HG03521 (cell line): ENCODE measurements around the gene COTL1.
"Not testable (repeated sequence)": the region's sequence is repeated elsewhere in the genome, so short reads cannot be mapped to it uniquely, and the experiment has no call there.

Experiments
- ATAC-seq: cut with Tn5 transposase; IDR thresholded peaks from one replicate; pipeline ENCODE4 v1.9.1; 2021; ENCODE audit warnings: mild to moderate bottlenecking, moderate library complexity; ENCODE audit not compliant: unreplicated experiment

Gene COTL1

GRCh38 chr16:84643674-84644073 lies 25.8 kb upstream of the COTL1 start:
- ATAC-seq: no peak

DNA sequence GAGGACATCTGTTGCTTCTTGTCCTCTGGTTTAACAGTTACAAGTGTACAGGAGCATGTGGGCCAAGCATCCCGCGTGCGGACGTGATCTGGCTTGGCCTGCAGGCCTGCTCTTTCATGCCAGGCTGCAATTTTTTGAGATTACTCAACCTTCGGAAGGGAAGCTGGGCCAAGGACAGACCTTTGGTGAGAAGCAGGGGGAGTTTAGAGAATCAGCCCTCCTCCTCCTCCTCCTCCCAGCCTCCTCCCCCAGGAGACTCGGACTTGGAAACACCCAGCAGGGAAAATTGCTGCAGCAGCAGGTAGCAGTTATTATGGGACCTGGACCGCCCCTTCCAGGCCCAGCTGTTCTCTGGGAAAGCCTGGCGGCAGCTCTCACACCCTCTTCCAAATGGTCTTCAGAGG lies 25.3 kb upstream of the COTL1 start:
- ATAC-seq: no peak

DNA sequence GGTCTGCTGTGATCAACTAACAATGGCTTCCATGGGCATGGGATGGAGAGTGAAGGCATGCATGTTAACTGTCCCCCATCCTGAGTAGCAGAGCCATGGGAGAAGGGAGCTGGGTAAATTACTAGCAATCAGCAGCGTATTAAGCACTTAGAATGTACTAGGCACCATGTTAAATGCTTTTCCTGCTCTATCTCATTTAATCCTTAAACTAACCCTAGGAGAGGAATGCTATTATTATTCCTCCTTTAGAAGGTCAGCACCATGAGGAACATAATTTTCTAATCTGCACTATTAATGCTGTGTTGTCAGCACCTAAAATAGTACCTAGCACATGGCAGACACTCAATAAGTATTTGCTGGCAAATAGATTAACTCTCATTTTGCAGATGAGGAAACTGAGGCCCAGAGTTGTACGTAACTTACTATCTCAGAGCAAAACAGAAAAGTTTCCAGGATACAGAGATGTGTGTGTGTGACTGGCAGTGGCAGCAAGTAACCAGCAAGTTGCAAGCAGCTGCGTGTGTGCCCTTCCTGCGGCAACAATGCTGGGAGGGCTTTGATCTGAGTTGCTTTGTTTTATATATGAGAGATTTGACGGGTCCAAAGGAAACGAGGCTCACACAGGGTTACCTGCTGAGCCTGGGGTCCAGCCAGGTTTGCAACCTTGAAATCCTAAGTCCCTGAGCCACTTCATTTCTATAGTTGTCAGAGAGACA lies 23.9 kb upstream of the COTL1 start:
- peak; percentile 4 for ATAC-seq

DNA sequence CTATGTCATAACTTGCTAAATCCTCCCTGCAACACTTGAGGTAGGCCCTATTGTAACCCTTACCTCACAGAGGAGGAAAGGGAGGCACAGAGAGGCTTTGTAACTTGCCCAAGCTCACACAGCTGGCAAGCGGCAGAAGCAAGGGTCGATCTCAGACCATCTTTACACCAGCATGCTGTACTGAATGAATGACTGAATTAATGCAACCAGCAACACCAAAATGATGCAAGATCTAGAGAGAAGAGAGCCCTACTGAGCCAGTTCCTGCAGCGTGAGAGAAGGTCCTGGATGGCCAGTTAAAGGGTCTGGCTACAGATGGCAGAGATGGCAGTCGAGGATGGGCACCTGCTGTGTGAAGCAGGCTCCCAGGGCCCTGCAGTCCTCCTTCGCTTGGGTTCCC lies 22.3 kb upstream of the COTL1 start:
- ATAC-seq: no peak

DNA sequence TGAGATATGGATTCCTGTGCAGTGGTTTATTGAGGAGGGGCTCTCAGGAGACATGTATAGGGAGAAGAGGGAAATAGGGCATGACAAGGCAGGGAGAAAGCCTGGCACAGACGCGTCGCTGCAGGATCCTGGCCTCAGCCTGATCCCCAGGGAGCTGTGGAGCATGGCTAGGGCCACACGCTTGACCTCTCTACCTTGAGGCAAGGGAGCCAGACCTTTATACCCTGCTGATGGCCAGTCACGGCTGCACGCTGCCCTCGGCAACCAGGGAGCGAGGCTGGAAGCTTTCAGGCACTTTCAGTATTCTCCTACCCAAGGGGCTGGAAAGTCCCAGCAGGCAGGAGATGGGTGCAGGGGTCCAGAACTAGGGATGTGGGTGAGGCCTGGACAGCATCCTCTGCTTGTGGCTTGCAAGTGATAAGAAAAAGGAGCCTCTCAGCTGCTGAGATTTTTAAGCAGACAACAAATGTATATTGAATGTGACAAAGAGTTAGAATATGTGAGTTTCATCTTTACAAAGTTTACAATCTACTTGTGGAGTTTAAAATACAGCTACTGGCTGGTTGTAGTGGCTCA lies 20.4 kb upstream of the COTL1 start:
- no peak for ATAC-seq

DNA sequence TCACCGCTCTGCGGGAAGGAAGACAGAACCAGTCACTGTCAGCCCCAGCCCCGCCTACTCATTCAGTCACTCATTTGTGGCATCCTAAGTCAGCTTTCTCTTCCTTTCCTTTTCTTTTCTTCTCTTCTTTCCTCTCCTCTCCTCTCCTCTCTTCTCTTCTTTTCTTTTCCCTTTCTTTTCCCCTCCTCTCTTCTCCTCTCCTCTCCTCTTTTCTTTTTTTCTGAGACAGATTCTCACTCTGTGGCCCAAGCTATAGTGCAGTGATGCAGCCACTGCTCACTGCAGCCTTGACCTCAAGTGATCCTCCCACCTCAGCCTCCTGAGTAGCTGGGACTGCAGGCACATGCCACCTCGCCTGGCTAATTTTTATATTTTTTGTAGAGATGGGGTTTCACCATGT lies 19.8 kb upstream of the COTL1 start:
- no peak for ATAC-seq

DNA sequence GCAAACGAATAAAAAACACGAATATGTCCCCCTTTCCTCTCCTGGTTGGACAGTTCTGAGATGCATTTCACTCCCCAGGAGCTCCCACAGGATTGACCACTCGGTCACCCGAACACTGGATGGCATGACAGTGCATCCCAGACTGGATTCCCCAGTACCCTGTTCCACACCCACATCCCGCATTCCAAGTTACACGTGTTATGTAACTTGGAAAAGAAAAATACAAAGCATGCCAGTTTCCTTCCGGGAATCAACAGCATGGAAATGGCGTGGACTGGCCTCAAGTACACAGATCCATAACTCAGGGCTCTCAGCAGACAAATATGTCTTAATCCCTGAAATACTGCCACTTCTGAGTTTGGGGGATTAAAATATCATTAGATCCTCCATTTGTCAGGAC lies 17.8 kb upstream of the COTL1 start:
- ATAC-seq: no peak

DNA sequence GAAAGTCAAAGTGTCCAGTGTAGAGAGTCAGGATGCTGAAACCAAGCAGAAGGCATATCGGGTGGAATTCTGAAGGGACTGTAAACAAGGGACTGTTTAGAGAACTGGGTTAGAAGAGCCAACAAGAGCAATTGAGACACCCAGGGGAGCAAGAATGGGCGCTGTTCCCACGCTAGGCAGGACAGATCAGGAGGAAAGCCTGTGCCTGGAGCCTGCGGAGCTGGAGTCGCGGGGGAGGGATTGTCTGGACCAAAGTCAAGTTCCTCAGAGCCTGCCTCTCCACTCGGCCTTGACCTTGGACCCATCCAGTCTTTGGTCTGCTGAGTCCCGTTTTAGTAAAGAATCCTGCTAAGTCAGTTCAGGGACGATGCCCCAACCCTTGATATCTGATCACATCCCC lies 15.7 kb upstream of the COTL1 start:
- ATAC-seq: no peak

GRCh38 chr16:84632862-84633261 lies 15.0 kb upstream of the COTL1 start:
- not testable (repeated sequence) for ATAC-seq

GRCh38 chr16:84631886-84632285 lies 14.0 kb upstream of the COTL1 start:
- no peak for ATAC-seq

- ATAC-seq: no peak
These were observed 13.2 kb upstream of the COTL1 start for GRCh38 chr16:84631153-84631466.

GRCh38 chr16:84630446-84631152 lies 12.7 kb upstream of the COTL1 start:
- ATAC-seq: no peak

DNA sequence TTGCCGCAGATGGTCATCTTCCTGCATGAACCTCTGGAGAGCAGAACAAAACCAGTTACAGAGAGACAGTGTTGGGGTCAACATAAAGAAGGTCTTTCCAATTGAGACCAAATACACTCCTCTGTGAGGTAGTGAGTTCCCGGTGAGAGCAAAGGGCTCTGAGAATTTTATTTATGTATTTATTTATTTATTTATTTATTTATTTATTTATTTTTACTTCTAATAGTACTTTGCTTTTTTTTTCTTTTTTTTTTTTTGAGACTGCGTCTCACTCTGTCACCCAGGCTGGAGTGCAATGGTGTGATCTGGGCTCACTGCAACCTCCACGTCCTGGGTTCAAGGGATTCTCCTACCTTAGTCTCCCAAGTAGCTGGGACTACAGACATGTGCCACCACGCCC lies 12.1 kb upstream of the COTL1 start:
- ATAC-seq: no peak

- no peak for ATAC-seq
These were observed 11.7 kb upstream of the COTL1 start for GRCh38 chr16:84629580-84629979.

DNA sequence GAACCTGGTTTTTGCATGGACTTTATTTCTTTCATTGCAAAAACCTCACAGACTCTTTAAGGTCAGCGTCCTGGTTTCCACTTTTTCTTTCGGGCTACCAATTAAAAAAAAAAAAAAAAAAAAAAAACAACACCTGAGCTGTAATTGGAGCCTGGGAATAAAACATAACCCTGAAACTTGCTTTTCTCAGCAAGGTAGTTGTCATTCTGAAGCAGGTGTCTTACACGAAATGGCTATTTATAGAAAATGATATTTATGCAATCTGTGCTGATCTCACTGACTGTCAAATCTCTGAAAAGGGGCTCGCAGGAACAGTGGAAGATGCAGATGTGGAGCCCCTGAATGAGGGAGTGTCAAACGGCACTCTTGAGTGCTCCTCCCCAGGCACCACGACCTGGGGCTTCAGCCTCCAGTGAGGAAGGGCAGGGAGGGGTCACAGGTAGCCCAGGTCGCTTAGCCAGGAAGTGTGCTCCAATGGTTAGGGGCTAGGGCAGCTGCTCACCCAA lies 10.4 kb upstream of the COTL1 start:
- no peak for ATAC-seq

GRCh38 chr16:84625556-84625955 lies 7.7 kb upstream of the COTL1 start:
- no peak for ATAC-seq

- not testable (repeated sequence) for ATAC-seq
These were observed 3.0 kb upstream of the COTL1 start for GRCh38 chr16:84620913-84621312.

- no peak for ATAC-seq
These were observed 943 bp upstream of the COTL1 start for GRCh38 chr16:84618581-84619460.

- ATAC-seq: peak; percentile 24
These were observed 662 bp downstream of the COTL1 start for GRCh38 chr16:84617041-84617790.

- ATAC-seq: no peak
These were observed 1.4 kb downstream of the COTL1 start for GRCh38 chr16:84616515-84616914.
